ENCODE results near the gene RBM4.

RBM4 gene

GRCh38 chr11:66689661-66690590 is 51.4 kb downstream of the RBM4 start:
- DNase-seq (ENCODE audit: low read depth) = no peak

GRCh38 chr11:66691311-66691980 is 52.9 kb downstream of the RBM4 start:
- DNase-seq (ENCODE audit: low read depth) = no peak

GRCh38 chr11:66692446-66692845 is 53.9 kb downstream of the RBM4 start:
- no peak for DNase-seq (ENCODE audit: low read depth)

- no peak for DNase-seq (ENCODE audit: low read depth)
Observed at GRCh38 chr11:66692871-66693331, 54.4 kb downstream of the RBM4 start.

- no peak for DNase-seq (ENCODE audit: low read depth)
Observed at GRCh38 chr11:66693356-66694055, 55.0 kb downstream of the RBM4 start.

- DNase-seq (ENCODE audit: low read depth) = no peak
Observed at GRCh38 chr11:66694056-66694410, 55.5 kb downstream of the RBM4 start.

GRCh38 chr11:66694732-66695207 is 56.3 kb downstream of the RBM4 start:
- peak; percentile 56 for DNase-seq (ENCODE audit: low read depth)
